ENCODE results near the gene TCTN3. TPM values are rescaled to one million over a fixed set of nuclear protein-coding genes. Genes with fewer than 3 reads are reported as not detected.
"Not testable (repeated sequence)": the region's sequence is repeated elsewhere in the genome, so short reads cannot be mapped to it uniquely, and the experiment has no call there.

TCTN3 gene
- total RNA-seq (2021; fragmentation: NEBNext Ultra II Directional; extraction: Animal tissue kit (Norgen Biotek cat#: 25700)) = 10 to 100 TPM; 52.9 to 70.9 (median 61.6) TPM
- long read RNA-seq, transcript TCTN3-207 (14 exons, 2,739 nt) = major isoform, 89 of 99 reads
- long read RNA-seq, partial matches to known transcripts = 4 of 99 reads
- long read RNA-seq, other reads (novel, unspliced or antisense) = 5 of 99 reads

GRCh38 chr10:95693668-95694534, at the start of gene TCTN3:
TSS of gene TCTN3 (minus strand) at chr10:95693927. CDS start at chr10:95693899, 28 bp downstream.
- H3K27ac Mint-ChIP-seq = peak within 1 kb of the TSS; percentile 96
- H3K4me1 Mint-ChIP-seq (ENCODE audit: low read depth) = peaks cover 22% of the 10 kb centered on the region
- peaks cover 6% of the 10 kb centered on the region; the same call in 1 of the 2 replicates for H3K9me3 Mint-ChIP-seq
- H3K36me3 Mint-ChIP-seq (ENCODE audit: low read depth) = peaks cover 7% of the 10 kb centered on the region; the same call in 1 of the 2 replicates
- peak within 1 kb of the TSS; percentile 99 for H3K4me3 Mint-ChIP-seq
- peak; percentile 99 for DNase-seq
- peak; percentile 100 for TF ChIP-seq CTCF (IDR thresholded peaks at IDR 0.05)
- peaks cover 11% of the 10 kb centered on the region for H3K27me3 Mint-ChIP-seq (ENCODE audit: insufficient read depth)

- H3K27me3 Mint-ChIP-seq (ENCODE audit: insufficient read depth) = no peaks in the 10 kb centered on the region
- H3K27ac Mint-ChIP-seq = no peak overlapping the region
- H3K4me3 Mint-ChIP-seq = no peak overlapping the region
- H3K36me3 Mint-ChIP-seq (ENCODE audit: low read depth) = no peaks in the 10 kb centered on the region
- no peak for DNase-seq
- TF ChIP-seq CTCF (IDR thresholded peaks at IDR 0.05) = no peak
- no peaks in the 10 kb centered on the region for H3K4me1 Mint-ChIP-seq (ENCODE audit: low read depth)
- peaks cover 10% of the 10 kb centered on the region for H3K9me3 Mint-ChIP-seq
These were observed 49.3 kb upstream of the TCTN3 start for GRCh38 chr10:95742962-95743535.

- no peak overlapping the region for H3K4me3 Mint-ChIP-seq
- no peak for TF ChIP-seq CTCF (IDR thresholded peaks at IDR 0.05)
- no peaks in the 10 kb centered on the region for H3K4me1 Mint-ChIP-seq (ENCODE audit: low read depth)
- H3K36me3 Mint-ChIP-seq (ENCODE audit: low read depth) = no peaks in the 10 kb centered on the region
- DNase-seq = no peak
- H3K27me3 Mint-ChIP-seq (ENCODE audit: insufficient read depth) = no peaks in the 10 kb centered on the region
- peaks cover 13% of the 10 kb centered on the region for H3K9me3 Mint-ChIP-seq
- no peak overlapping the region for H3K27ac Mint-ChIP-seq
These were observed 48.8 kb upstream of the TCTN3 start for GRCh38 chr10:95742485-95742884.

- Mint-ChIP-seq H3K9me3 (peaks cover 13% of the 10 kb centered on the region), H3K27me3 (ENCODE audit: insufficient read depth) (no peaks in the 10 kb centered on the region), H3K4me3 (no peak overlapping the region), H3K4me1 (ENCODE audit: low read depth) (no peaks in the 10 kb centered on the region), H3K36me3 (ENCODE audit: low read depth) (no peaks in the 10 kb centered on the region), H3K27ac (no peak overlapping the region)
- no peak for TF ChIP-seq CTCF (IDR thresholded peaks at IDR 0.05)
- DNase-seq = no peak
These were observed 48.2 kb upstream of the TCTN3 start for GRCh38 chr10:95741807-95742467.

- no peaks in the 10 kb centered on the region for H3K36me3 Mint-ChIP-seq (ENCODE audit: low read depth)
- H3K27ac Mint-ChIP-seq = no peak overlapping the region
These were observed 45.3 kb upstream of the TCTN3 start for GRCh38 chr10:95739056-95739455.

GRCh38 chr10:95732907-95733306, 39.2 kb upstream of the TCTN3 start:
- not testable (repeated sequence) for DNase-seq; H3K27ac Mint-ChIP-seq; H3K36me3 Mint-ChIP-seq (ENCODE audit: low read depth); H3K4me3 Mint-ChIP-seq; H3K4me1 Mint-ChIP-seq (ENCODE audit: low read depth); H3K27me3 Mint-ChIP-seq (ENCODE audit: insufficient read depth)
- H3K9me3 Mint-ChIP-seq = peaks cover 24% of the 10 kb centered on the region

More at GRCh38 chr10:95739056-95739455, 45.3 kb upstream of the TCTN3 start:
- Mint-ChIP-seq H3K4me1 (ENCODE audit: low read depth) (no peaks in the 10 kb centered on the region), H3K27me3 (ENCODE audit: insufficient read depth) (no peaks in the 10 kb centered on the region; the same call in 1 of the 2 replicates), H3K9me3 (peaks cover 18% of the 10 kb centered on the region), H3K4me3 (no peak overlapping the region)
- no peak for DNase-seq
- no peak for TF ChIP-seq CTCF (IDR thresholded peaks at IDR 0.05)

Data from HFFc6 (cell line).